DND-41 (cell line): ENCODE data around the gene HIVEP2.

ENCODE experiments used
- ATAC-seq: fragments of 200-7000 bp; cut with Tn5 transposase; 3 replicates; pipeline ENCODE4 v1.9.1; 2021; ENCODE audit warnings: low read depth; ENCODE audit not compliant: insufficient read depth
- DNase-seq: peaks from one replicate; pipeline ENCODE4 v3.0.0-alpha.2; 2020
- H2AFZ ChIP-seq: 2 replicates; pipeline ENCODE4 v1.6.0; 2012; ENCODE audit warnings: low read depth, low read length
- H3K27ac ChIP-seq: 2 replicates; pipeline ENCODE4 v1.5.1; 2012; ENCODE audit warnings: low read length, inconsistent platforms
- H3K27me3 ChIP-seq: fragments of 200-600 bp; sonication (generic); 2 replicates; pipeline ENCODE4 v1.6.0; 2012; ENCODE audit warnings: low read length, mild to moderate bottlenecking, inconsistent platforms; ENCODE audit not compliant: insufficient read depth, poor library complexity
- H3K36me3 ChIP-seq: 2 replicates; pipeline ENCODE4 v1.5.1; 2012; ENCODE audit warnings: low read length, inconsistent platforms; ENCODE audit not compliant: insufficient read depth
- H3K4me1 ChIP-seq: 2 replicates; pipeline ENCODE4 v1.5.1; 2012; ENCODE audit warnings: mild to moderate bottlenecking, low read length; ENCODE audit not compliant: insufficient read depth
- H3K4me2 ChIP-seq: 2 replicates; pipeline ENCODE4 v1.6.0; 2012; ENCODE audit warnings: mild to moderate bottlenecking, moderate library complexity, low read length, inconsistent platforms; ENCODE audit not compliant: insufficient read depth
- H3K4me3 ChIP-seq, 2 experiments: fragments of 200-600 bp in 1 of 2; shearing (Covaris generic) in 1 of 2; 2 replicates each; pipeline ENCODE4 v1.5.1; 2012 to 2016; ENCODE audit warnings: inconsistent platforms in 2 of 2, low read length in 2 of 2, mild to moderate bottlenecking in 2 of 2, low read depth in 1 of 2, moderate library complexity in 1 of 2
- H3K79me2 ChIP-seq: 2 replicates; pipeline ENCODE4 v1.6.0; 2012; ENCODE audit warnings: low read length, inconsistent platforms; ENCODE audit not compliant: insufficient read depth
- H3K9ac ChIP-seq: 2 replicates; pipeline ENCODE4 v1.6.0; 2012; ENCODE audit warnings: low read depth, mild to moderate bottlenecking, inconsistent platforms, low read length, moderate library complexity
- H3K9me3 ChIP-seq: 2 replicates; pipeline ENCODE4 v1.5.1; 2012; ENCODE audit warnings: low read length, moderate library complexity, mild to moderate bottlenecking, inconsistent platforms; ENCODE audit not compliant: insufficient read depth, severe bottlenecking
- H4K20me1 ChIP-seq: 2 replicates; pipeline ENCODE4 v1.6.0; 2012; ENCODE audit warnings: low read length; ENCODE audit not compliant: insufficient read depth
- EZH2 ChIP-seq: IDR thresholded peaks from 3 replicates; pipeline ENCODE4 v1.6.1; 2012; ENCODE audit warnings: borderline replicate concordance, low read depth, mild to moderate bottlenecking, moderate library complexity, low read length, inconsistent platforms; ENCODE audit not compliant: severe bottlenecking
- TF ChIP-seq, protein P1 (sequence below): IDR thresholded peaks from 2 replicates; pipeline ENCODE4 v1.5.1; 2012; ENCODE audit warnings: borderline replicate concordance, low read length, moderate library complexity, mild to moderate bottlenecking; ENCODE audit not compliant: poor library complexity, severe bottlenecking; ENCODE audit errors: extremely low read depth

HIVEP2 gene

GRCh38 chr6:142883011-142883410 lies 62.0 kb downstream of the HIVEP2 start:
- Histone ChIP-seq H3K27me3 (no peaks in the 10 kb centered on the region), H3K9me3 (no peaks in the 10 kb centered on the region), H3K79me2 (no peaks in the 10 kb centered on the region), H2AFZ (no peak overlapping the region), H3K4me2 (no peak overlapping the region), H3K4me1 (peaks cover 11% of the 10 kb centered on the region), H3K27ac (no peak overlapping the region), H3K9ac (no peak overlapping the region), H3K4me3 (no peak overlapping the region), H3K36me3 (no peaks in the 10 kb centered on the region), H4K20me1 (no peaks in the 10 kb centered on the region)
- DNase-seq (no peak), ATAC-seq (no peak)
- TF ChIP-seq, protein P1, sequence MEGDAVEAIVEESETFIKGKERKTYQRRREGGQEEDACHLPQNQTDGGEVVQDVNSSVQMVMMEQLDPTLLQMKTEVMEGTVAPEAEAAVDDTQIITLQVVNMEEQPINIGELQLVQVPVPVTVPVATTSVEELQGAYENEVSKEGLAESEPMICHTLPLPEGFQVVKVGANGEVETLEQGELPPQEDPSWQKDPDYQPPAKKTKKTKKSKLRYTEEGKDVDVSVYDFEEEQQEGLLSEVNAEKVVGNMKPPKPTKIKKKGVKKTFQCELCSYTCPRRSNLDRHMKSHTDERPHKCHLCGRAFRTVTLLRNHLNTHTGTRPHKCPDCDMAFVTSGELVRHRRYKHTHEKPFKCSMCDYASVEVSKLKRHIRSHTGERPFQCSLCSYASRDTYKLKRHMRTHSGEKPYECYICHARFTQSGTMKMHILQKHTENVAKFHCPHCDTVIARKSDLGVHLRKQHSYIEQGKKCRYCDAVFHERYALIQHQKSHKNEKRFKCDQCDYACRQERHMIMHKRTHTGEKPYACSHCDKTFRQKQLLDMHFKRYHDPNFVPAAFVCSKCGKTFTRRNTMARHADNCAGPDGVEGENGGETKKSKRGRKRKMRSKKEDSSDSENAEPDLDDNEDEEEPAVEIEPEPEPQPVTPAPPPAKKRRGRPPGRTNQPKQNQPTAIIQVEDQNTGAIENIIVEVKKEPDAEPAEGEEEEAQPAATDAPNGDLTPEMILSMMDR = no peak
- no peak for TF ChIP-seq EZH2

DNA sequence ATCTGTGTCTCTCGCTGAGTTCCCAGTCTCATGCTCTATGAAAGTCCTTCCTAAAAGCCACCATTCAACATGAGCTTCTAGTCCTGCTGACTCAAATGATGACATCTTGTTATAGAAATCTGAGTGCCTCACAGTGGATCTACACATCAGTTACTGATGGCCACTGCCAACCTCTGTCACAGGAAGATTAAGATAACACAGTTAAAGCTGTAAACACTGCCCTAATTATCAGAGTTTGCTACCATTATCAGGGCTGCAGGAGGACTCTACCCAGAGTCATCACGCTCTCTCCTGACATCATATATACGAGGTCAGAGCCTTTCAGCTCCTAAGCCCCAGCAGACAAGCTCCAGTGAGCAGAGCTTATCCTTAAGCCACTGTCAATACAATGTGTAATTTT lies 63.2 kb downstream of the HIVEP2 start:
- Histone ChIP-seq H3K36me3 (no peaks in the 10 kb centered on the region), H3K27ac (no peak overlapping the region), H3K9ac (no peak overlapping the region), H3K4me1 (peaks cover 5% of the 10 kb centered on the region), H3K27me3 (no peaks in the 10 kb centered on the region), H4K20me1 (no peaks in the 10 kb centered on the region), H3K4me3 (no peak overlapping the region), H3K9me3 (no peaks in the 10 kb centered on the region), H3K4me2 (no peak overlapping the region), H3K79me2 (no peaks in the 10 kb centered on the region), H2AFZ (no peak overlapping the region)
- TF ChIP-seq, protein P1 = no peak
- TF ChIP-seq EZH2 = no peak
- DNase-seq (no peak), ATAC-seq (no peak)

DNA sequence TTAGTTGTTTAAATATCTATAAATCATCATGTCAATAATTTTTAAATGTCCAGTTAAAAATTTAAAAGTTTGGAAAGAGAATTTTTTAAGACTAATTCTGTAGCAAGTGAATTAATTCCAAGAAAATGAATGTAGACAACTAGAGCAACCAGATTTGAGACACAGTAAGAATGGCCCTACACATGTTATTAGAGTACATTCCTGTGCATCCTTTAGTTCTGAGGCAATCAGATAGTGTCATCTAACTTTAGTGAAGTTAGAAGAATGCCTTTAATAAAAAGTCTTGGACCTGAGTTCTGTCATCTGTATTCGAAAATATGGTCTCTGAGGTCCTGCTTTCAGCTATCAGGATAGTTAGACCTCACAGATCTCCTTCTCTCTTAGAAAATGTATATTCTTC lies 63.7 kb downstream of the HIVEP2 start:
- no peak overlapping the region for H2AFZ ChIP-seq
- no peak overlapping the region for H3K27ac ChIP-seq
- no peak overlapping the region for H3K4me3 ChIP-seq
- DNase-seq (no peak), ATAC-seq (no peak)
- H3K4me2 ChIP-seq = no peak overlapping the region
- no peak overlapping the region for H3K9ac ChIP-seq
- H3K9me3 ChIP-seq = no peaks in the 10 kb centered on the region
- no peaks in the 10 kb centered on the region for H3K36me3 ChIP-seq
- H3K79me2 ChIP-seq = no peaks in the 10 kb centered on the region
- TF ChIP-seq EZH2 = no peak
- TF ChIP-seq, protein P1 = no peak
- H4K20me1 ChIP-seq = no peaks in the 10 kb centered on the region
- peaks cover 5% of the 10 kb centered on the region for H3K4me1 ChIP-seq
- no peaks in the 10 kb centered on the region for H3K27me3 ChIP-seq

DNA sequence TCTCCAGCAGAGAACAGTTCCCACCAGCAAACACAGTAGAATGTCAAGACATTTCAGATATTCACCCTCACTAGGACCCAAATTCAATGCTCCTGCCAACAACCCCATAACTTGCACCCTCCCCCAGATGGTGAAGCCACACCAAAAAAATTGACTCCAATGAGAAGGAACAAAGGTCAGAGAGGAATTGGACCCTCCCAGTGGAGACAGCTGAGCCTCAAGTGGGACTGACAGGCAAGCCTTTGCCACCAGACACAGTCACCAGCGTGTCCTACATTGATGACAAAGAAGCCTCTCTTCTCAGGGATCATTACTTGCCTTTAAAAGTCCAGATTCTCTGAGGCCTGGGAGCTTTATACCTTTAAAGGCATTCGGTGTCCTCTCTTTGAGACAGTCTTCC lies 64.8 kb downstream of the HIVEP2 start:
- Histone ChIP-seq H4K20me1 (no peaks in the 10 kb centered on the region), H3K27me3 (no peaks in the 10 kb centered on the region), H3K4me1 (peaks cover 2% of the 10 kb centered on the region), H3K4me2 (no peak overlapping the region), H2AFZ (no peak overlapping the region), H3K36me3 (no peaks in the 10 kb centered on the region), H3K9ac (no peak overlapping the region), H3K4me3 (no peak overlapping the region), H3K27ac (no peak overlapping the region), H3K9me3 (no peaks in the 10 kb centered on the region), H3K79me2 (no peaks in the 10 kb centered on the region)
- no peak for ATAC-seq
- DNase-seq = no peak
- TF ChIP-seq, protein P1 = no peak
- no peak for TF ChIP-seq EZH2
